HCT116 (cell line): Measurements from ENCODE around the gene MAPK8IP1. TPM values are rescaled to one million over a fixed set of nuclear protein-coding genes. Genes with fewer than 3 reads are reported as not detected.

Experiments used
- ATAC-seq: fragments of 200-7000 bp; cut with Tn5 transposase; 2 replicates; pipeline ENCODE4 v1.9.1; 2020; ENCODE audit warnings: mild to moderate bottlenecking, moderate library complexity
- BruUV-seq: library from RNA; stranded (reverse); fragments of 400-500 nt; replicated peaks from 2 replicates; lab custom pipeline; 2021; lab: Mats Ljungman, UMichigan
- CTCF ChIA-PET: fragments of 300-600 bp; sonication (Branson Sonifier 250); formaldehyde crosslinking; loops from one replicate; lab custom pipeline; 2021; ENCODE audit warnings: antibody characterized with exemption; lab: Charles Lee
- POLR2A ChIA-PET: fragments of 300-600, 350-600 bp; sonication (Branson Sonifier 250); formaldehyde crosslinking; loops from one replicate; lab custom pipeline; 2021; ENCODE audit warnings: antibody characterized with exemption; lab: Charles Lee
- RAD21 ChIA-PET, 2 experiments: fragments of 300-600 bp; sonication (Branson Sonifier 250); formaldehyde crosslinking; loops; one replicate each; lab custom pipeline; 2023; ENCODE audit warnings: low total read pairs in 2 of 2; ENCODE audit not compliant: uncharacterized antibody in 2 of 2, unreplicated experiment in 2 of 2, low non-redundant PET in 1 of 2; lab: Charles Lee
- DNase-seq: peaks from one replicate; pipeline ENCODE4 v3.0.0-alpha.2; 2010; ENCODE audit warnings: low read depth, low spot score
- H2AFZ ChIP-seq: fragments of 200-600 bp; shearing (Covaris generic), sonication (generic); 2 replicates; pipeline ENCODE4 v1.6.1; 2017; ENCODE audit warnings: low read depth, mixed run types, mixed read lengths, antibody characterized with exemption, low read length; ENCODE audit not compliant: poor library complexity, severe bottlenecking
- H3K27ac ChIP-seq: 2 replicates; pipeline ENCODE4 v1.5.1; 2012; ENCODE audit warnings: low read depth, low read length
- H3K27me3 ChIP-seq: fragments of 200-600 bp; sonication (generic); 2 replicates; pipeline ENCODE4 v1.6.1; 2016; ENCODE audit warnings: mixed run types, low read length, mixed read lengths; ENCODE audit not compliant: insufficient read depth
- H3K36me3 ChIP-seq, 2 experiments: fragments of 200-500 bp in 1 of 2; fragments of 200-600 bp in 1 of 2; sonication (Bioruptor generic) in 1 of 2; sonication (generic) in 1 of 2; 2 replicates each; pipeline versions ENCODE4 v1.5.1 to v1.6.1; 2014 to 2016; ENCODE audit warnings: low read length in 2 of 2, inconsistent platforms in 1 of 2, mixed read lengths in 1 of 2, mixed run types in 1 of 2; ENCODE audit not compliant: insufficient read depth in 2 of 2, control insufficient read depth in 1 of 2
- H3K4me1 ChIP-seq, 2 experiments: fragments of 200-600 bp in 1 of 2; sonication (generic) in 1 of 2; 2 replicates each; pipeline versions ENCODE4 v1.5.1 to v1.6.1; 2012 to 2017; ENCODE audit warnings: low read length in 2 of 2, inconsistent platforms in 1 of 2, mild to moderate bottlenecking in 1 of 2, mixed read lengths in 1 of 2, mixed run types in 1 of 2, moderate library complexity in 1 of 2; ENCODE audit not compliant: insufficient read depth in 2 of 2, control insufficient read depth in 1 of 2
- H3K4me2 ChIP-seq: fragments of 200-600 bp; sonication (generic); 2 replicates; pipeline ENCODE4 v1.6.1; 2017; ENCODE audit warnings: mixed run types, low read length, mixed read lengths
- H3K4me3 ChIP-seq, 2 experiments: fragments of 200-600 bp in 1 of 2; sonication (generic) in 1 of 2; replicated peaks in 1 of 2; 2 replicates each; pipeline ENCODE4 v1.5.1; 2011 to 2016; ENCODE audit warnings: low read length in 2 of 2, control low read depth in 1 of 2, low read depth in 1 of 2, mild to moderate bottlenecking in 1 of 2, mixed read lengths in 1 of 2, mixed run types in 1 of 2
- H3K79me2 ChIP-seq: fragments of 200-600 bp; sonication (generic); 2 replicates; pipeline ENCODE4 v1.6.1; 2017; ENCODE audit warnings: mild to moderate bottlenecking, mixed run types, low read length, moderate library complexity, mixed read lengths; ENCODE audit not compliant: insufficient read depth
- H3K9ac ChIP-seq: fragments of 200-600 bp; sonication (generic); 2 replicates; pipeline ENCODE4 v1.6.1; 2016; ENCODE audit warnings: low read length, mixed read lengths
- H3K9me2 ChIP-seq: fragments of 200-600 bp; sonication (generic), shearing (Covaris generic); 2 replicates; pipeline ENCODE4 v1.6.1; 2017; ENCODE audit warnings: mixed run types, mild to moderate bottlenecking, moderate library complexity; ENCODE audit not compliant: insufficient read depth
- H3K9me3 ChIP-seq, 2 experiments: fragments of 200-500 bp in 1 of 2; fragments of 200-600 bp in 1 of 2; sonication (Bioruptor generic) in 1 of 2; sonication (generic) in 1 of 2; 2 replicates each; pipeline ENCODE4 v1.6.1; 2014 to 2017; ENCODE audit warnings: low read length in 2 of 2, mixed read lengths in 2 of 2, inconsistent platforms in 1 of 2, low read depth in 1 of 2, mild to moderate bottlenecking in 1 of 2, mixed run types in 1 of 2, moderate library complexity in 1 of 2; ENCODE audit not compliant: control insufficient read depth in 1 of 2, insufficient read depth in 1 of 2
- H4K20me1 ChIP-seq: fragments of 200-600 bp; sonication (generic), shearing (Covaris generic); 2 replicates; pipeline ENCODE4 v1.6.1; 2017; ENCODE audit warnings: mixed run types, mild to moderate bottlenecking, moderate library complexity; ENCODE audit not compliant: insufficient read depth
- CBX3 ChIP-seq: IDR thresholded peaks from 2 replicates; pipeline ENCODE4 v1.6.1; 2012; ENCODE audit warnings: low read depth
- CTCF ChIP-seq, 3 experiments: fragments of 200-600 bp in 1 of 3; sonication (generic) in 1 of 3; IDR thresholded peaks in 2 of 3; conservative IDR thresholded peaks in 1 of 3; 2 replicates each; pipeline ENCODE4 v1.5.1; 2012 to 2017; ENCODE audit warnings: low read depth in 2 of 3, low read length in 2 of 3, antibody characterized with exemption in 1 of 3, borderline replicate concordance in 1 of 3, control low read depth in 1 of 3, mild to moderate bottlenecking in 1 of 3, mixed read lengths in 1 of 3, mixed run types in 1 of 3, moderate library complexity in 1 of 3; ENCODE audit not compliant: insufficient read depth in 1 of 3
- EZH2 ChIP-seq: fragments of 200-600 bp; sonication (generic); IDR thresholded peaks from 2 replicates; pipeline ENCODE4 v1.6.1; 2017; ENCODE audit warnings: antibody characterized with exemption, mixed run types
- EZH2phosphoT487 ChIP-seq: fragments of 200-600 bp; IDR thresholded peaks from 2 replicates; pipeline ENCODE4 v1.6.1; 2018; ENCODE audit warnings: antibody characterized with exemption, borderline replicate concordance
- FOSL1 ChIP-seq: IDR thresholded peaks from 2 replicates; pipeline ENCODE4 v1.6.1; 2012; ENCODE audit warnings: low read depth
- JUND ChIP-seq: IDR thresholded peaks from 2 replicates; pipeline ENCODE4 v1.6.1; 2012
- MAX ChIP-seq: IDR thresholded peaks from 2 replicates; pipeline ENCODE4 v1.6.1; 2012
- POLR2A ChIP-seq: IDR thresholded peaks from 2 replicates; pipeline ENCODE4 v1.7.0; 2011; ENCODE audit warnings: borderline replicate concordance; ENCODE audit not compliant: insufficient read depth, insufficient read length; ENCODE audit errors: extremely low read depth
- REST ChIP-seq: IDR thresholded peaks from 2 replicates; pipeline ENCODE4 v1.6.1; 2012; ENCODE audit warnings: low read depth
- SIN3A ChIP-seq: IDR thresholded peaks from 2 replicates; pipeline ENCODE4 v1.6.1; 2012; ENCODE audit warnings: low read depth
- SRF ChIP-seq: IDR thresholded peaks from 2 replicates; pipeline ENCODE4 v1.6.1; 2012; ENCODE audit warnings: low read depth
- TCF7L2 ChIP-seq: IDR thresholded peaks from 2 replicates; pipeline ENCODE4 v1.7.0; 2011; ENCODE audit warnings: borderline replicate concordance, inconsistent platforms; ENCODE audit not compliant: insufficient read depth, insufficient read length; ENCODE audit errors: extremely low read depth
- YY1 ChIP-seq: IDR thresholded peaks from 2 replicates; pipeline ENCODE4 v1.6.1; 2011; ENCODE audit warnings: low read length, low read depth, moderate library complexity, mild to moderate bottlenecking; ENCODE audit not compliant: insufficient replicate concordance; ENCODE audit errors: extremely low read depth
- ZBTB33 ChIP-seq: IDR thresholded peaks from 2 replicates; pipeline ENCODE4 v1.6.1; 2011; ENCODE audit warnings: mild to moderate bottlenecking, low read length, moderate library complexity; ENCODE audit not compliant: insufficient replicate concordance; ENCODE audit errors: extremely low read depth
- ZFX ChIP-seq: fragments of 450-650 bp; IDR thresholded peaks from 2 replicates; pipeline ENCODE4 v1.6.1; 2017
- ZNF274 ChIP-seq: fragments of 200-500 bp; sonication (Bioruptor generic); IDR thresholded peaks from 2 replicates; pipeline ENCODE4 v1.6.1; 2014; ENCODE audit warnings: mild to moderate bottlenecking, low read depth, low read length, inconsistent platforms
- intact Hi-C: fragments of 100-400 bp; cut with micrococcal nuclease; formaldehyde crosslinking; loops from 2 replicates; pipeline ENCODE4 v1.10.0; 2022
- total RNA-seq: library from RNA; stranded (reverse); gene quantifications from one replicate; pipeline ENCODE4 v1.2.1, GENCODE V29; 2021; ENCODE audit not compliant: unreplicated experiment

MAPK8IP1 gene
- total RNA-seq, 1 experiment from 2014 or later, result 10.1 TPM

GRCh38 chr11:45857961-45858474 lies 27.4 kb upstream of the MAPK8IP1 start:
- ChIA-PET POLR2A (interaction anchor here (0.8 kb wide), 1 partner anchor 15 kb away, joined by 3 read pairs; no protein-coding TSS in a partner anchor), RAD21 (no interaction called here), CTCF (interaction anchor here (1.4 kb wide), 1 partner anchor 15 kb away, joined by 3 read pairs; no protein-coding TSS in a partner anchor)
- Histone ChIP-seq H3K36me3 (peaks cover 19% of the 10 kb centered on the region in 2 experiments), H3K9ac (no peak overlapping the region), H3K4me3 (no peak overlapping the region), H3K27me3 (no peaks in the 10 kb centered on the region), H3K9me2 (no peaks in the 10 kb centered on the region), H4K20me1 (no peaks in the 10 kb centered on the region), H3K4me2 (no peak overlapping the region), H3K9me3 (no peaks in the 10 kb centered on the region), H2AFZ (no peak overlapping the region), H3K27ac (no peak overlapping the region), H3K4me1 (peaks cover 0 to 5% of the 10 kb centered on the region in 2 experiments; a peak in 1 of 4 replicates), H3K79me2 (peaks cover 10% of the 10 kb centered on the region)
- intact Hi-C loops, result no loop called here
- no peak for ATAC-seq
- no peak for DNase-seq
- BruUV-seq, result no TSS peak
- no peak for TF ChIP-seq CBX3
- no peak for TF ChIP-seq EZH2phosphoT487
- no peak for TF ChIP-seq FOSL1
- no peak for TF ChIP-seq CTCF (IDR thresholded peaks at IDR 0.05 in 2 of 3, conservative IDR thresholded peaks at IDR 0.05 in 1 of 3; ENCODE audit: borderline replicate concordance in 1 of 3, insufficient read depth in 1 of 3, low read depth in 2 of 3, low read length in 2 of 3)
- TF ChIP-seq ZNF274, result no peak
- TF ChIP-seq YY1, result no peak
- no peak for TF ChIP-seq REST
- no peak for TF ChIP-seq ZBTB33
- no peak for TF ChIP-seq SIN3A
- no peak for TF ChIP-seq TCF7L2
- no peak for TF ChIP-seq JUND
- no peak for TF ChIP-seq SRF
- TF ChIP-seq MAX, result no peak
- TF ChIP-seq EZH2, result no peak
- TF ChIP-seq POLR2A, result no peak
- no peak for TF ChIP-seq ZFX
